Cardiac fibroblast (primary cell): ENCODE measurements around the gene ELOVL2.

Experiments
- DNase-seq, 2 donors: peaks; one replicate each; pipeline versions ENCODE4 v3.0.0 to v3.0.0-alpha.2; 2010; ENCODE audit warnings: low read depth in 2 of 2
- H3K4me3 ChIP-seq, 2 donors: replicated peaks in 1 of 2; 1 replicate in 1 of 2; 2 replicates in 1 of 2; pipeline ENCODE4 v1.5.1; 2011; ENCODE audit warnings: low read depth in 2 of 2, low read length in 2 of 2, mild to moderate bottlenecking in 2 of 2, moderate library complexity in 1 of 2
- TF ChIP-seq, protein P1 (sequence below): IDR thresholded peaks from one replicate; pipeline ENCODE4 v1.5.1; 2011; ENCODE audit warnings: low read depth, mild to moderate bottlenecking, low read length, inconsistent platforms

The ELOVL2 gene

GRCh38 chr6:11058406-11058805 is 14.3 kb upstream of the ELOVL2 start:
- TF ChIP-seq, protein P1, sequence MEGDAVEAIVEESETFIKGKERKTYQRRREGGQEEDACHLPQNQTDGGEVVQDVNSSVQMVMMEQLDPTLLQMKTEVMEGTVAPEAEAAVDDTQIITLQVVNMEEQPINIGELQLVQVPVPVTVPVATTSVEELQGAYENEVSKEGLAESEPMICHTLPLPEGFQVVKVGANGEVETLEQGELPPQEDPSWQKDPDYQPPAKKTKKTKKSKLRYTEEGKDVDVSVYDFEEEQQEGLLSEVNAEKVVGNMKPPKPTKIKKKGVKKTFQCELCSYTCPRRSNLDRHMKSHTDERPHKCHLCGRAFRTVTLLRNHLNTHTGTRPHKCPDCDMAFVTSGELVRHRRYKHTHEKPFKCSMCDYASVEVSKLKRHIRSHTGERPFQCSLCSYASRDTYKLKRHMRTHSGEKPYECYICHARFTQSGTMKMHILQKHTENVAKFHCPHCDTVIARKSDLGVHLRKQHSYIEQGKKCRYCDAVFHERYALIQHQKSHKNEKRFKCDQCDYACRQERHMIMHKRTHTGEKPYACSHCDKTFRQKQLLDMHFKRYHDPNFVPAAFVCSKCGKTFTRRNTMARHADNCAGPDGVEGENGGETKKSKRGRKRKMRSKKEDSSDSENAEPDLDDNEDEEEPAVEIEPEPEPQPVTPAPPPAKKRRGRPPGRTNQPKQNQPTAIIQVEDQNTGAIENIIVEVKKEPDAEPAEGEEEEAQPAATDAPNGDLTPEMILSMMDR = no peak
- DNase-seq = peak in 1 of 2 donors; percentile 11
- no peak overlapping the region for H3K4me3 ChIP-seq

- no peak for DNase-seq
- TF ChIP-seq, protein P1 = no peak
- no peak overlapping the region for H3K4me3 ChIP-seq
These were observed 12.8 kb upstream of the ELOVL2 start for GRCh38 chr6:11056871-11057270.

DNA sequence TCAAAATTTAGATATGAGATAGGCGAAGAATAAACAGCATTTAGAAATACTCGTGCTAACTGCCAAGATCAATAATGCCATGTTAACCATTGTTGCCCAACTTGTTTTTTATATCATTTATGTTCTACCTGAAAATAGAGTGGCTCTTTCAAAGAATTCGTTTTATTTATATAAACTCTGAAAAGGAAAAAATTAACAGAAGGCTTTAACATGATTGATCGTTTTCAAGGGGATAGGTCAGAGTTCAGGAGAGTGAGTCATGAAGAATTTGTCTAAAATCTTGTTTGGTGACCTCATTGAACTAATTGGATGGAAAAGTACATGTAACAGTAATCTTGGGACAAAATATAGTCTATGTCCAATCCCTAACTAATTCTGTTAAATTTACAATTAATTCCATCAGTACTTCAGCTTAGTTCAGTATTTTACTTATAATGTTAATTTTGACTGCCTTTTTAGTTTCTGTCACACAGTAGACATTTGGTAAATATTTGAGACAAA is 11.1 kb upstream of the ELOVL2 start:
- no peak overlapping the region for H3K4me3 ChIP-seq
- TF ChIP-seq, protein P1 = no peak
- no peak for DNase-seq

- H3K4me3 ChIP-seq = no peak overlapping the region
These were observed 10.6 kb upstream of the ELOVL2 start for GRCh38 chr6:11054722-11055121.

DNA sequence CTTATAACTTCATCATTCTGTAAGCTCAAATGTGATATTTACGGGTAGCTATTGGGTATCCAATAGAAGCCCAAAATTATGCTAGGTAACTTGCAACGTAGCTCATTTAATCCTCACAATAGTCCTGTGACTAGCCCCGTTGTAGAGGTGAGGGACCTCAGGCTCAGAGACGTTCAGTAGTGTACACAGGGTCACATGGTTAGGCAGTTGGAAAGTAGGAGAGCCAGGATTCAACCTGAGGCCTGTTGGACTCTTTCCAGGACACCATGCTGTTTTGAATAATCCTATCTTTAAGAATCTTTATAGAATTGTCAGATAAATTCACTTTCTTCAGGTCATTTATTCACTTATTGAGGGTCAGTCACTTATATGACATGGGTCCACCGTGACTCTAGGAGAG is 9.2 kb upstream of the ELOVL2 start:
- TF ChIP-seq, protein P1 = no peak
- no peak overlapping the region for H3K4me3 ChIP-seq
- DNase-seq = no peak

More at GRCh38 chr6:11054722-11055121, 10.6 kb upstream of the ELOVL2 start:
- TF ChIP-seq, protein P1 = no peak
- peak in 1 of 2 donors; percentile 7 for DNase-seq

GRCh38 chr6:11050731-11051130 is 6.6 kb upstream of the ELOVL2 start:
- H3K4me3 ChIP-seq = no peak overlapping the region
- TF ChIP-seq, protein P1 = no peak
- peak; percentile 44 to 59 for DNase-seq

DNA sequence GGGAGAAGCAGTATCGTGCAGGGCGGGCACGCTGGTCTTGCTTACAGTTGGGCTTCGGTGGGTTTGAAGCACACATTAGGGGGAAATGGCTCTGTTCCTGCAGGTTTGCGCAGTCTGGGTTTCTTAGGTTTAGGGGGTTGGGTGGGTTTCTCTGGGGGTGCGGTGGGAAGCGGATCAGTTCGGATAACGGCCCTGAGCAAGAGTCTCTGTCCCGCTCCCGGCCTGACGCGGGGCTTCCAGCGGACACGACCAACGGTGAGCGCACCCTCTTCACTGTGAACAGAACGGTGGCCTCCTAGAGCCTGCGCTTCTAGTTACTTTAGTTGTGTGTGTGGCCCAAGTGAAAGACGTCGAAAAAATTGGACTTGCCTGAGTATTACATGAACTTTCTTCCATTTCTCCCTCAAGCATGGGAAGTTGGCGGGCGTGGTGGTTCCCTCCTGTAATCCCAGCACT is 635 bp upstream of the ELOVL2 start:
- H3K4me3 ChIP-seq = peak overlapping the region; percentile 45 to 50

More for the DNA sequence above, 635 bp upstream of the ELOVL2 start:
- TF ChIP-seq, protein P1 = no peak
- DNase-seq = no peak
